HepG2 (cell line): Measurements from ENCODE around the gene FAM170B. TPM values are rescaled to one million over a fixed set of nuclear protein-coding genes. Genes with fewer than 3 reads are reported as not detected.

Experiments used
- ATAC-seq: fragments of 200-7000 bp; cut with Tn5 transposase; 3 replicates; pipeline ENCODE4 v1.9.1; 2020; ENCODE audit warnings: mild to moderate bottlenecking, moderate library complexity
- BruUV-seq: library from RNA; stranded (reverse); fragments of 400-500 nt; replicated peaks from 2 replicates; lab custom pipeline; 2021; lab: Mats Ljungman, UMichigan
- CTCF ChIA-PET: fragments of 300-600 bp; formaldehyde crosslinking; extraction: SDS; loops from one replicate; lab custom pipeline; 2021; ENCODE audit warnings: low total read pairs, inconsistent platforms, low intra/inter-chr PET ratio; lab: Yijun Ruan, JAX
- POLR2A ChIA-PET: fragments of 350-600 bp; sonication (Branson Sonifier 250); formaldehyde crosslinking; loops from one replicate; lab custom pipeline; 2020; ENCODE audit warnings: antibody characterized with exemption, inconsistent platforms; lab: Yijun Ruan, JAX
- DNase-seq: peaks from one replicate; pipeline ENCODE4 v3.0.0-alpha.2; 2015; ENCODE audit warnings: low spot score
- FAIRE-seq: peaks from 3 replicates; lab custom pipeline; 2011; peaks lifted over from hg19 to GRCh38; lab: Jason Lieb, UNC
- H2AFZ ChIP-seq: one replicate; pipeline ENCODE4 v1.6.1; 2011; ENCODE audit warnings: low read length, inconsistent platforms
- H3K27ac ChIP-seq: fragments of 300-600 bp; 3 replicates; pipeline ENCODE4 v1.8.0; 2011; ENCODE audit warnings: mixed run types, mild to moderate bottlenecking, mixed read lengths, low read length, inconsistent platforms; ENCODE audit not compliant: insufficient read depth; ENCODE audit errors: extremely low read length
- H3K27me3 ChIP-seq, 2 experiments: fragments of 200-600 bp in 1 of 2; 2 replicates in 1 of 2; 3 replicates in 1 of 2; pipeline versions ENCODE4 v1.6.0 to v1.8.0; 2011; ENCODE audit warnings: low read length in 2 of 2, mild to moderate bottlenecking in 2 of 2, moderate library complexity in 2 of 2, inconsistent platforms in 1 of 2; ENCODE audit not compliant: insufficient read depth in 2 of 2, control insufficient read depth in 1 of 2
- H3K36me3 ChIP-seq, 2 experiments: fragments of 200-600 bp in 1 of 2; replicated peaks in 1 of 2; 2 replicates in 1 of 2; 3 replicates in 1 of 2; pipeline versions ENCODE4 v1.5.1 to v1.8.0; 2011; ENCODE audit warnings: low read length in 2 of 2, inconsistent platforms in 1 of 2; ENCODE audit not compliant: insufficient read depth in 2 of 2, control insufficient read depth in 1 of 2
- H3K4me1 ChIP-seq: 2 replicates; pipeline ENCODE4 v1.5.1; 2012; ENCODE audit warnings: low read length, inconsistent platforms; ENCODE audit not compliant: insufficient read depth
- H3K4me2 ChIP-seq: 2 replicates; pipeline ENCODE4 v1.6.0; 2011; ENCODE audit warnings: low read depth, low read length, inconsistent platforms
- H3K4me3 ChIP-seq, 3 experiments: fragments of 200-600 bp in 1 of 3; sonication (generic), shearing (Covaris generic) in 1 of 3; replicated peaks in 1 of 3; 2 replicates each; pipeline ENCODE4 v1.5.1; 2011 to 2016; ENCODE audit warnings: low read length in 3 of 3, inconsistent platforms in 2 of 3, low read depth in 2 of 3, mild to moderate bottlenecking in 2 of 3, control low read depth in 1 of 3, mixed read lengths in 1 of 3; ENCODE audit not compliant: insufficient read depth in 1 of 3
- H3K79me2 ChIP-seq: one replicate; pipeline ENCODE4 v1.6.1; 2011; ENCODE audit warnings: low read length, inconsistent platforms; ENCODE audit not compliant: insufficient read depth
- H3K9ac ChIP-seq: 2 replicates; pipeline ENCODE4 v1.6.0; 2011; ENCODE audit warnings: mild to moderate bottlenecking, low read depth, low read length, inconsistent platforms; ENCODE audit not compliant: insufficient read depth
- H3K9me3 ChIP-seq: 2 replicates; pipeline ENCODE4 v1.5.1; 2012; ENCODE audit warnings: mild to moderate bottlenecking, low read length
- H4K20me1 ChIP-seq: 2 replicates; pipeline ENCODE4 v1.6.0; 2011; ENCODE audit warnings: inconsistent platforms, mild to moderate bottlenecking, low read length, moderate library complexity; ENCODE audit not compliant: insufficient read depth
- AHDC1 ChIP-seq: sonication (generic); formaldehyde crosslinking; IDR thresholded peaks from 2 replicates; pipeline ENCODE4 v1.5.1; 2020; ENCODE audit warnings: mild to moderate bottlenecking, missing genetic modification reagents, borderline replicate concordance
- BORCS8-MEF2B ChIP-seq: sonication (generic); formaldehyde crosslinking; IDR thresholded peaks from 2 replicates; pipeline ENCODE4 v1.8.0; 2022; ENCODE audit warnings: mild to moderate bottlenecking, missing genetic modification reagents
- KIAA2018 ChIP-seq: sonication (generic); formaldehyde crosslinking; IDR thresholded peaks from 2 replicates; pipeline ENCODE4 v1.5.0; 2020; ENCODE audit warnings: mild to moderate bottlenecking, missing genetic modification reagents, borderline replicate concordance
- TRIM24 ChIP-seq: sonication (generic); formaldehyde crosslinking; IDR thresholded peaks from 2 replicates; pipeline ENCODE4 v1.8.0; 2022; ENCODE audit warnings: mild to moderate bottlenecking, missing genetic modification reagents
- ZNF788 ChIP-seq: sonication (generic); formaldehyde crosslinking; IDR thresholded peaks from 2 replicates; pipeline ENCODE4 v1.5.0; 2020; ENCODE audit warnings: mild to moderate bottlenecking, missing genetic modification reagents, borderline replicate concordance
- ZSCAN12 ChIP-seq: sonication (generic); formaldehyde crosslinking; IDR thresholded peaks from 2 replicates; pipeline ENCODE4 v1.9.0; 2021; ENCODE audit warnings: mild to moderate bottlenecking, missing genetic modification reagents
- WGBS: methylation state at CpG from one replicate; pipeline ENCODE4 v1.1.6; 2017; ENCODE audit warnings: low lambda C conversion rate; 5-methylcytosine and 5-hydroxymethylcytosine counted together
- in situ Hi-C: cut with HindIII; loops from 2 replicates; pipeline ENCODE4 v1.10.0; 2017; ENCODE audit warnings: low pct_unique_long_range_greater_than_20kb; ENCODE audit not compliant: extremely low pct_ligation_motif_present
- intact Hi-C: fragments of 100-400 bp; cut with micrococcal nuclease; formaldehyde crosslinking; loops from one replicate; pipeline ENCODE4 v1.10.0; 2022; ENCODE audit not compliant: unreplicated experiment
- polyA plus RNA-seq, 8 experiments: library from polyadenylated mRNA; depleted of rRNA in 3 of 8; stranded (reverse) in 7 of 8; unstranded in 1 of 8; fragments of >200 nt; fragmentation: Illumina TruSeq in 4 of 8; extraction: Trizol in 4 of 8; gene quantifications; 2 replicates each; pipeline versions ENCODE4 v1.2.1 to v1.2.3, GENCODE V29; 2011 to 2016; ENCODE audit warnings: low read depth in 4 of 8, missing spikeins in 1 of 8, mixed read lengths in 1 of 8; ENCODE audit not compliant: insufficient read depth in 1 of 8
- total RNA-seq, 5 experiments: library from RNA; depleted of rRNA; stranded (reverse); fragments of >200 nt; fragmentation: Illumina TruSeq; extraction: Trizol; gene quantifications; 2 replicates each; pipeline ENCODE4 v1.2.3, GENCODE V29; 2016; ENCODE audit warnings: low read depth in 1 of 5

Gene FAM170B
- total and polyA plus RNA-seq, 2 of the 13 experiments (the other 11 are each of a cell fraction or from before 2014, with no cell fraction given), result not detected

- no peak for TF ChIP-seq AHDC1 (CRISPR knock-in tag)
These were observed 6.7 kb upstream of the FAM170B start (continued) for GRCh38 chr10:49140304-49141177.

- Histone ChIP-seq H3K27ac (no peak overlapping the region), H3K9ac (no peak overlapping the region), H3K4me3 (no peak overlapping the region), H3K79me2 (no peaks in the 10 kb centered on the region), H3K27me3 (peaks cover 0 to 1% of the 10 kb centered on the region in 2 experiments; a peak in 2 of 5 replicates), H3K4me1 (no peaks in the 10 kb centered on the region), H3K4me2 (no peak overlapping the region), H4K20me1 (no peaks in the 10 kb centered on the region), H2AFZ (no peak overlapping the region), H3K36me3 (no peaks in the 10 kb centered on the region), H3K9me3 (no peaks in the 10 kb centered on the region)
- in situ Hi-C loops, result no loop called here
- ChIA-PET CTCF (no interaction called here), POLR2A (no interaction called here)
- 0% methylated on average over 4 of the region's 4 CpGs for WGBS
- BruUV-seq, result no TSS peak
- intact Hi-C loops, result no loop called here
- DNase-seq, result no peak
- FAIRE-seq, result no peak
- ATAC-seq, result no peak
- TF ChIP-seq BORCS8-MEF2B (CRISPR knock-in tag) (no peak), ZSCAN12 (no peak), TRIM24 (no peak), KIAA2018 (CRISPR knock-in tag) (no peak), ZNF788 (CRISPR knock-in tag) (no peak)
These were observed 6.0 kb upstream of the FAM170B start for GRCh38 chr10:49139846-49140195.
